H9 (cell line): Measurements from ENCODE around the gene PRUNE2. TPM values are rescaled to one million over a fixed set of nuclear protein-coding genes. Genes with fewer than 3 reads are reported as not detected.

Experiments used
- DNase-seq: peaks from one replicate; pipeline ENCODE4 v3.0.0-alpha.2; 2017
- H2AFZ ChIP-seq: one replicate; pipeline ENCODE4 v1.6.1; 2013; ENCODE audit warnings: mild to moderate bottlenecking, low read length, control low read depth, moderate library complexity
- H2AK5ac ChIP-seq: 2 replicates; pipeline ENCODE4 v1.6.1; 2013; ENCODE audit warnings: low read length, control low read depth, mixed read lengths; ENCODE audit not compliant: insufficient read length
- H2BK120ac ChIP-seq: one replicate; pipeline ENCODE4 v1.6.1; 2013; ENCODE audit warnings: low read depth, mild to moderate bottlenecking, low read length, control low read depth, inconsistent platforms; ENCODE audit not compliant: poor library complexity, severe bottlenecking
- H2BK12ac ChIP-seq: 2 replicates; pipeline ENCODE4 v1.6.1; 2013; ENCODE audit warnings: low read length, control low read depth, mixed read lengths, low read depth; ENCODE audit not compliant: insufficient read length
- H2BK15ac ChIP-seq: 2 replicates; pipeline ENCODE4 v1.6.1; 2013; ENCODE audit warnings: low read depth, low read length, control low read depth
- H2BK20ac ChIP-seq: one replicate; pipeline ENCODE4 v1.6.1; 2013; ENCODE audit warnings: low read depth, mild to moderate bottlenecking, low read length, control low read depth, inconsistent platforms; ENCODE audit not compliant: poor library complexity, severe bottlenecking
- H2BK5ac ChIP-seq: 2 replicates; pipeline ENCODE4 v1.6.1; 2013; ENCODE audit warnings: low read length, control low read depth, mixed read lengths; ENCODE audit not compliant: insufficient read length
- H3K14ac ChIP-seq: 2 replicates; pipeline ENCODE4 v1.6.1; 2013; ENCODE audit warnings: low read length, control low read depth; ENCODE audit not compliant: insufficient read depth
- H3K18ac ChIP-seq: 2 replicates; pipeline ENCODE4 v1.6.1; 2013; ENCODE audit warnings: low read depth, mild to moderate bottlenecking, mixed read lengths, low read length, control low read depth; ENCODE audit not compliant: insufficient read length
- H3K23ac ChIP-seq: 2 replicates; pipeline ENCODE4 v1.6.1; 2013; ENCODE audit warnings: low read length, control low read depth, mixed read lengths, low read depth; ENCODE audit not compliant: insufficient read length
- H3K23me2 ChIP-seq: 2 replicates; pipeline ENCODE4 v1.6.1; 2013; ENCODE audit warnings: low read depth, mild to moderate bottlenecking, mixed read lengths, low read length, control low read depth; ENCODE audit not compliant: insufficient read length, poor library complexity, severe bottlenecking
- H3K27ac ChIP-seq: 2 replicates; pipeline ENCODE4 v1.5.1; 2013; ENCODE audit warnings: low read length, control low read depth, mixed read lengths, low read depth; ENCODE audit not compliant: insufficient read length
- H3K27me3 ChIP-seq: 2 replicates; pipeline ENCODE4 v1.6.1; 2013; ENCODE audit warnings: low read length, control low read depth, inconsistent platforms; ENCODE audit not compliant: insufficient read depth
- H3K4ac ChIP-seq: 2 replicates; pipeline ENCODE4 v1.6.1; 2013; ENCODE audit warnings: low read depth, mild to moderate bottlenecking, control low read depth, inconsistent platforms, low read length, moderate library complexity
- H3K4me1 ChIP-seq: 2 replicates; pipeline ENCODE4 v1.6.1; 2013; ENCODE audit warnings: low read length, control low read depth, inconsistent platforms; ENCODE audit not compliant: insufficient read depth
- H3K4me2 ChIP-seq: 2 replicates; pipeline ENCODE4 v1.6.1; 2013; ENCODE audit warnings: low read length, control low read depth, mixed read lengths; ENCODE audit not compliant: insufficient read length, insufficient read depth
- H3K56ac ChIP-seq: 2 replicates; pipeline ENCODE4 v1.6.1; 2013; ENCODE audit warnings: low read depth, mild to moderate bottlenecking, mixed read lengths, low read length, control low read depth; ENCODE audit not compliant: insufficient read length
- H3K79me1 ChIP-seq: 2 replicates; pipeline ENCODE4 v1.6.1; 2013; ENCODE audit warnings: low read depth, mild to moderate bottlenecking, moderate library complexity, low read length, control low read depth, inconsistent platforms; ENCODE audit not compliant: insufficient read depth, poor library complexity, severe bottlenecking
- H3K79me2 ChIP-seq: 2 replicates; pipeline ENCODE4 v1.6.1; 2013; ENCODE audit warnings: low read length, control low read depth, inconsistent platforms; ENCODE audit not compliant: insufficient read depth
- H3K9ac ChIP-seq: 2 replicates; pipeline ENCODE4 v1.6.1; 2013; ENCODE audit warnings: low read length, control low read depth, mixed read lengths; ENCODE audit not compliant: insufficient read length; ENCODE audit errors: extremely low read depth
- H3K9me3 ChIP-seq: one replicate; pipeline ENCODE4 v1.6.1; 2013; ENCODE audit warnings: low read depth, low read length, inconsistent platforms; ENCODE audit not compliant: control insufficient read depth
- H3T11ph ChIP-seq: one replicate; pipeline ENCODE4 v1.6.1; 2013; ENCODE audit warnings: mild to moderate bottlenecking, low read length, control low read depth, inconsistent platforms
- H4K20me1 ChIP-seq: one replicate; pipeline ENCODE4 v1.6.1; 2013; ENCODE audit not compliant: control insufficient read depth, insufficient read length, insufficient read depth
- H4K5ac ChIP-seq: 2 replicates; pipeline ENCODE4 v1.6.1; 2013; ENCODE audit warnings: low read depth, mild to moderate bottlenecking, mixed read lengths, low read length, control low read depth; ENCODE audit not compliant: insufficient read length
- H4K8ac ChIP-seq: replicated peaks from 2 replicates; pipeline ENCODE4 v1.6.1; 2013; ENCODE audit warnings: low read length, control low read depth, mixed read lengths, low read depth; ENCODE audit not compliant: insufficient read length
- H4K91ac ChIP-seq: 2 replicates; pipeline ENCODE4 v1.6.1; 2013; ENCODE audit warnings: low read depth, mild to moderate bottlenecking, moderate library complexity, mixed read lengths, low read length, control low read depth; ENCODE audit not compliant: insufficient read length
- H3K27ac Mint-ChIP-seq, 3 experiments: 2 replicates in 2 of 3; 3 replicates in 1 of 3; pipeline ENCODE4 v1.8.0; 2020 to 2021; ENCODE audit warnings: mixed read lengths in 3 of 3, mild to moderate bottlenecking in 1 of 3, moderate library complexity in 1 of 3
- H3K27me3 Mint-ChIP-seq: 2 replicates; pipeline ENCODE4 v1.8.0; 2021; ENCODE audit warnings: low read depth, mild to moderate bottlenecking, moderate library complexity, mixed read lengths
- H3K36me3 Mint-ChIP-seq, 3 experiments: 2 replicates in 2 of 3; 3 replicates in 1 of 3; pipeline ENCODE4 v1.8.0; 2020 to 2021; ENCODE audit warnings: low read depth in 3 of 3, mixed read lengths in 3 of 3; ENCODE audit not compliant: insufficient read depth in 1 of 3
- H3K4me1 Mint-ChIP-seq, 2 experiments: 2 replicates each; pipeline ENCODE4 v1.8.0; 2020; ENCODE audit warnings: mixed read lengths in 2 of 2
- H3K4me3 Mint-ChIP-seq, 2 experiments: 2 replicates in 1 of 2; 3 replicates in 1 of 2; pipeline ENCODE4 v1.8.0; 2020 to 2021; ENCODE audit warnings: mild to moderate bottlenecking in 2 of 2, mixed read lengths in 2 of 2, moderate library complexity in 1 of 2
- H3K9me3 Mint-ChIP-seq, 2 experiments: 2 replicates in 1 of 2; 3 replicates in 1 of 2; pipeline ENCODE4 v1.8.0; 2020; ENCODE audit warnings: mild to moderate bottlenecking in 2 of 2, mixed read lengths in 2 of 2, moderate library complexity in 1 of 2
- WGBS: extraction: QIAGEN DNeasy Blood & Tissue Kit; methylation state at CpG from one replicate; pipeline ENCODE4 v1.1.7; 2013; ENCODE audit warnings: missing lambda C conversion rate, low lambda C conversion rate, mixed read lengths; ENCODE audit not compliant: insufficient read length; ENCODE audit errors: extremely low coverage; 5-methylcytosine and 5-hydroxymethylcytosine counted together
- total RNA-seq: library from RNA; stranded (reverse); gene quantifications from 2 replicates; pipeline ENCODE4 v1.2.1, GENCODE V29; 2021
- TF ChIP-seq, protein P1 (sequence below): fragments of 200-600 bp; sonication (generic); conservative IDR thresholded peaks from 3 replicates; pipeline ENCODE4 v1.8.0; 2021; ENCODE audit warnings: antibody characterized with exemption, mild to moderate bottlenecking

PRUNE2 gene
- total RNA-seq, 1 experiment from 2014 or later = 12.1 TPM

DNA sequence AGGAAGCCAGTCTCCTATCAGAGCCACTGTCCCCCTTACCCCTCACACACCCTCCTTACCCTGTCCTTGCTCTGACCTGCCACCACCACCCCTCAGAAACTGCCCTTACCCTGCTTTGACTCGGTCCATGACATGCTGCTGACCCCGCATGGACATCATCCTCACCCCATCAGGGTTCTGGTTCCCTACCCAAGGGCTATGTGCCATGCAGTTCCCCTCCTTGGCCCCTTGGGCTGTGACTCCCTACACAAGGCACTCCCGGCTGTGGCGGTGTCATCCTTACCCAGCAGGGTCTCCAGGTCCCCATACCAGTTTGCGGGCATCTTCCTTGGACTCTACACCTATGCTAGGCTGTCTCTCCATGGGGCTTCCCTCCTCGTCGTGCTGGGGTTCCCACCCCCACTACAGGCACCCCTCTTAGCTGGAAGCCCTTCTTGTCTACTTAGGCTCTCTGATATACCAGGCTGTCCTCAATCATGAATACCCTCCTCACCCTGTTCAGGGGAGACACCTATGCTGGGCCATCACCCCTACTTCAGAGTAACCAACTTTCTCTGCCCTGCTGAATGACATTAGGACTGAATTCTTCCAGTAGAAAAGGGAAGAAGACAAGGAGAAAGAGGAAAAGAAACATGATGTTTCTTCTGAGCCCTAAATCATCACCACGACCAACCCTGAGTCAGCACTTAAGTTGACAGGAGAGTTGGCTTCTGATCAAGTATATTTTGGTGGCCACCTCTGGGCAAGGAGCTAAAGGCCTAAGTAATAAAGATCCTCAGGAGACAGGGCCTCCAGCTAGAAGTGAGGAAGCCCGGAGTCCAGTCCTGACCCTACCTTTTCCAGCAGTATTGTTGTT lies 331.8 kb downstream of the PRUNE2 start:
- Histone ChIP-seq H3K23ac (no peak overlapping the region), H2BK120ac (no peak overlapping the region), H3K79me2 (no peaks in the 10 kb centered on the region), H4K91ac (no peak overlapping the region), H2BK15ac (no peak overlapping the region), H3K27me3 (no peaks in the 10 kb centered on the region), H2AFZ (no peak overlapping the region), H4K8ac (no peak overlapping the region), H3K9ac (no peak overlapping the region), H3K56ac (no peak overlapping the region), H3K18ac (no peak overlapping the region), H3K79me1 (no peaks in the 10 kb centered on the region), H3K14ac (no peak overlapping the region), H4K5ac (no peak overlapping the region), H3K9me3 (no peaks in the 10 kb centered on the region), H3T11ph (no peak overlapping the region), H3K4me1 (no peaks in the 10 kb centered on the region), H3K23me2 (no peaks in the 10 kb centered on the region), H2BK5ac (no peak overlapping the region), H2BK12ac (no peak overlapping the region), H3K4ac (no peak overlapping the region), H3K4me2 (no peak overlapping the region), H4K20me1 (no peaks in the 10 kb centered on the region), H3K27ac (no peak overlapping the region), H2BK20ac (no peak overlapping the region), H2AK5ac (no peak overlapping the region)
- peaks cover 1% of the 10 kb centered on the region; the same call in 1 of the 2 replicates for H3K27me3 Mint-ChIP-seq
- peaks cover 13 to 14% of the 10 kb centered on the region in 2 experiments for H3K4me1 Mint-ChIP-seq
- no CpG with 5 or more reads among the region's 9 CpGs for WGBS
- no peak for DNase-seq
- TF ChIP-seq, protein P1, sequence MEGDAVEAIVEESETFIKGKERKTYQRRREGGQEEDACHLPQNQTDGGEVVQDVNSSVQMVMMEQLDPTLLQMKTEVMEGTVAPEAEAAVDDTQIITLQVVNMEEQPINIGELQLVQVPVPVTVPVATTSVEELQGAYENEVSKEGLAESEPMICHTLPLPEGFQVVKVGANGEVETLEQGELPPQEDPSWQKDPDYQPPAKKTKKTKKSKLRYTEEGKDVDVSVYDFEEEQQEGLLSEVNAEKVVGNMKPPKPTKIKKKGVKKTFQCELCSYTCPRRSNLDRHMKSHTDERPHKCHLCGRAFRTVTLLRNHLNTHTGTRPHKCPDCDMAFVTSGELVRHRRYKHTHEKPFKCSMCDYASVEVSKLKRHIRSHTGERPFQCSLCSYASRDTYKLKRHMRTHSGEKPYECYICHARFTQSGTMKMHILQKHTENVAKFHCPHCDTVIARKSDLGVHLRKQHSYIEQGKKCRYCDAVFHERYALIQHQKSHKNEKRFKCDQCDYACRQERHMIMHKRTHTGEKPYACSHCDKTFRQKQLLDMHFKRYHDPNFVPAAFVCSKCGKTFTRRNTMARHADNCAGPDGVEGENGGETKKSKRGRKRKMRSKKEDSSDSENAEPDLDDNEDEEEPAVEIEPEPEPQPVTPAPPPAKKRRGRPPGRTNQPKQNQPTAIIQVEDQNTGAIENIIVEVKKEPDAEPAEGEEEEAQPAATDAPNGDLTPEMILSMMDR = no peak; the same call in 2 of the 3 replicates
- no peak overlapping the region for H3K4me3 Mint-ChIP-seq
- no peaks in the 10 kb centered on the region; a peak in 2 of 5 replicates for H3K9me3 Mint-ChIP-seq
- peaks cover 0 to 11% (median 0%) of the 10 kb centered on the region in 3 experiments; a peak in 3 of 7 replicates for H3K36me3 Mint-ChIP-seq
- H3K27ac Mint-ChIP-seq = peak overlapping the region in 1 of 3 experiments; percentile 52; a peak in 1 of 7 replicates
